GM15510 (cell line): Measurements from ENCODE around the gene PLK1.

Experiments used
- POLR2A ChIP-seq: IDR thresholded peaks from 3 replicates; pipeline ENCODE4 v1.6.1; 2011; ENCODE audit warnings: borderline replicate concordance; ENCODE audit not compliant: insufficient read length; ENCODE audit errors: extremely low read depth

The PLK1 gene

GRCh38 chr16:23726710-23727109 is 48.0 kb downstream of the PLK1 start:
- no peak for TF ChIP-seq POLR2A

- no peak for TF ChIP-seq POLR2A
Observed at GRCh38 chr16:23728112-23728477, 49.4 kb downstream of the PLK1 start.

GRCh38 chr16:23729503-23730424 is 51.1 kb downstream of the PLK1 start:
- no peak for TF ChIP-seq POLR2A

GRCh38 chr16:23734176-23734893 is 55.6 kb downstream of the PLK1 start:
- TF ChIP-seq POLR2A = no peak

- TF ChIP-seq POLR2A = no peak
Observed at GRCh38 chr16:23739516-23739915, 60.8 kb downstream of the PLK1 start.
